Heart right ventricle (tissue), 16 donors: Measurements from ENCODE around the gene GRHL1. TPM values are rescaled to one million over a fixed set of nuclear protein-coding genes. Genes with fewer than 3 reads are reported as not detected.

Experiments
- ATAC-seq, 8 donors: fragments of 200-7000 bp; cut with Tn5 transposase; one replicate each; pipeline ENCODE4 v1.9.1; 2020; ENCODE audit warnings: mild to moderate bottlenecking in 8 of 8, moderate library complexity in 8 of 8, moderate number of reproducible peaks in 1 of 8
- DNase-seq, 2 donors: peaks; one replicate each; pipeline ENCODE4 v3.0.0-alpha.2; 2020
- H3K27ac ChIP-seq, 10 donors: fragments of 200-600 bp; sonication (generic) in 2 of 10; one replicate each; pipeline versions ENCODE4 v1.5.0 to v1.8.0; 2020 to 2022; ENCODE audit warnings: mild to moderate bottlenecking in 3 of 10
- H3K27me3 ChIP-seq, 7 donors: fragments of 200-600 bp; one replicate each; pipeline ENCODE4 v1.8.0; 2021 to 2022; ENCODE audit warnings: mild to moderate bottlenecking in 2 of 7
- H3K36me3 ChIP-seq, 9 donors: fragments of 200-600 bp; sonication (generic) in 1 of 9; one replicate each; pipeline versions ENCODE4 v1.5.0 to v1.8.0; 2020 to 2022; ENCODE audit warnings: mild to moderate bottlenecking in 2 of 9
- H3K4me1 ChIP-seq, 9 donors: fragments of 200-600 bp; sonication (generic) in 1 of 9; one replicate each; pipeline versions ENCODE4 v1.5.0 to v1.8.0; 2020 to 2022; ENCODE audit warnings: mild to moderate bottlenecking in 4 of 9
- H3K4me3 ChIP-seq, 10 donors: fragments of 200-600 bp; sonication (generic) in 2 of 10; one replicate each; pipeline versions ENCODE4 v1.5.0 to v1.8.0; 2020 to 2022; ENCODE audit warnings: mild to moderate bottlenecking in 7 of 10, moderate library complexity in 2 of 10
- H3K9me3 ChIP-seq, 11 donors: fragments of 200-600 bp in 10 of 11; sonication (generic) in 2 of 11; one replicate each; pipeline versions ENCODE4 v1.5.0 to v1.8.0; 2013 to 2022; ENCODE audit warnings: mild to moderate bottlenecking in 2 of 11, control low read depth in 1 of 11, moderate library complexity in 1 of 11
- WGBS, 2 donors: extraction: QIAGEN DNeasy Blood & Tissue Kit; methylation state at CpG; one replicate each; pipeline ENCODE4 v1.1.7; 2013; ENCODE audit warnings: inconsistent platforms in 1 of 2; 5-methylcytosine and 5-hydroxymethylcytosine counted together
- intact Hi-C, 10 donors: fragments of 100-400 bp; cut with DNase I; formaldehyde crosslinking; loops; one replicate each; pipeline versions ENCODE4 v1.11.1 to v1.14.2; 2022
- polyA plus RNA-seq, 2 donors: library from polyadenylated mRNA; stranded (reverse); fragments of 200-250 nt; gene quantifications; one replicate each; pipeline ENCODE4 v1.2.3, GENCODE V29; 2013
- total RNA-seq, 10 donors: library from RNA; stranded (reverse); fragmentation: NEBNext Ultra II Directional in 3 of 10; extraction: Animal tissue kit (Norgen Biotek cat#: 25700) in 3 of 10; gene quantifications; one replicate each; pipeline versions ENCODE4 v1.2.1 to v1.2.4, GENCODE V29; 2021 to 2023
- TF ChIP-seq, protein P1 (sequence below), 9 donors: fragments of 200-600 bp; sonication (generic) in 2 of 9; IDR thresholded peaks; one replicate each; pipeline versions ENCODE4 v1.5.0 to v1.8.0; 2021 to 2022; ENCODE audit warnings: antibody characterized with exemption in 9 of 9, mild to moderate bottlenecking in 5 of 9, moderate library complexity in 1 of 9
- donor health status: Arrhythmogenic right ventricular cardiomyopathy.
- donor health status: ischemic (EF 13 %, LVEDD 7.1; RV severe dilation, severe dysfunction).
- donor health status: healthy with polysubstance abuse.
- donor health status: DM: no; HTN: yes; CAD: no.
- donor health status: DM: no; HTN: no; CAD: no.
- donor health status: ischemic (EF 25% LVEDD 6.9; RV normal size, moderate dysfunction).
- donor health status: ischemic (EF 25% LVEDD 5.7; RV mildly dilated, moderate dysfunction).
- donor health status: healthy.
- donor health status: DM: yes; HTN: yes; CAD: no.
- donor health status: Ischemic cardiomyopathy.
- donor health status: ischemic (EF 35%, LVEDD 5.7; RV mildly dilated, moderate dysfunction).
- donor health status: nonischemic (EF 11% LVEDD 7.7; RV severe dilation, severe dysfunction).
- donor health status: DM: yes; HTN: yes; CAD: no.
- donor health status: PGD.
- donor health status: ischemic (EF 29% LVEDD 5.4; RV normal size, mild dysfunction).
- donor health status: nonischemic (EF 23%, LVEDD 6.1; RV moderate dilation, normal function).

The GRHL1 gene
- total and polyA plus RNA-seq, 12 donors, result 0.29 to 3.0 (median 0.90) TPM

DNA sequence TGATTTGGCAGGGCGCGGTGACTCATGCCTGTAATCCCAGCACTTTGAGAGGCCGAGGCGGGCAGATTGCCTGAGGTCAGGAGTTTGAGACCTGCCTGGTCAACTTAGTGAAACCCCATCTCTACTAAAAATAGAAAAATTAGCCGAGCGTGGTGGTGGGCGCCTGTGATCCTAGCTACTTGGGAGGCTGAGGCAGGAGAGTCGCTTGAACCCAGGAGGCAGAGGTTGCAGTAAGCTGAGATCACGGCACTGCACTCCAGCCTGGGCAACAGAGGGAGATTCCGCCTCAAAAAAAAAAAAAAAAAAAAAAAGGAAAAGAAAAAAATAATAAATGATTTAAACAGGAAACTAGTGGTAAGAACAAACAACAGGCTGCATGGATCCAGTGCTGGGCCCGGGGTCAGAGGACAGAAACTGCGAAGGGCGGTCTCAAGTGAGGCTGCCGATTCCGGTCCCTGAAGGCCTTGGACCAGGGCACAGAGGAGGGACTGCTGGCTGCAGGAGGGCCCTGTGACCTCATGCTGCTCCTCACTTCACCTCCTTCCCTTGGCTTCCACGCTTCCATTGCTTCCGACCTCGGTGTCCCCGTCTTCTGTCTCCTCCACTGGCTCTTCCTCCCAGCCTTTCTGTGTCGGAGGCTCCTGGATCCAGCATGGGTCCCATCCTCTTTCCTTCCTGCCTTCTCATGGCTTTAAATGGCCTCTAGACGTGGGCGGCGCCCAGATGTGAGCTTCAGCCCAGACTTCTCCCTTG, 2.1 kb upstream of the GRHL1 start:
- Histone ChIP-seq H3K27ac (no peak overlapping the region), H3K36me3 (no peaks in the 10 kb centered on the region), H3K4me1 (peaks cover 0 to 11% (median 6%) of the 10 kb centered on the region in 9 donors), H3K9me3 (no peaks in the 10 kb centered on the region), H3K27me3 (peaks cover 0 to 51% (median 19%) of the 10 kb centered on the region in 7 donors), H3K4me3 (no peak overlapping the region)
- DNase-seq (no peak), ATAC-seq (no peak)
- 84 to 92% methylated on average over 23 of the region's 23 CpGs for WGBS, 2 donors
- TF ChIP-seq, protein P1, sequence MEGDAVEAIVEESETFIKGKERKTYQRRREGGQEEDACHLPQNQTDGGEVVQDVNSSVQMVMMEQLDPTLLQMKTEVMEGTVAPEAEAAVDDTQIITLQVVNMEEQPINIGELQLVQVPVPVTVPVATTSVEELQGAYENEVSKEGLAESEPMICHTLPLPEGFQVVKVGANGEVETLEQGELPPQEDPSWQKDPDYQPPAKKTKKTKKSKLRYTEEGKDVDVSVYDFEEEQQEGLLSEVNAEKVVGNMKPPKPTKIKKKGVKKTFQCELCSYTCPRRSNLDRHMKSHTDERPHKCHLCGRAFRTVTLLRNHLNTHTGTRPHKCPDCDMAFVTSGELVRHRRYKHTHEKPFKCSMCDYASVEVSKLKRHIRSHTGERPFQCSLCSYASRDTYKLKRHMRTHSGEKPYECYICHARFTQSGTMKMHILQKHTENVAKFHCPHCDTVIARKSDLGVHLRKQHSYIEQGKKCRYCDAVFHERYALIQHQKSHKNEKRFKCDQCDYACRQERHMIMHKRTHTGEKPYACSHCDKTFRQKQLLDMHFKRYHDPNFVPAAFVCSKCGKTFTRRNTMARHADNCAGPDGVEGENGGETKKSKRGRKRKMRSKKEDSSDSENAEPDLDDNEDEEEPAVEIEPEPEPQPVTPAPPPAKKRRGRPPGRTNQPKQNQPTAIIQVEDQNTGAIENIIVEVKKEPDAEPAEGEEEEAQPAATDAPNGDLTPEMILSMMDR (IDR thresholded peaks at IDR 0.05), result no peak
- intact Hi-C loops, result no loop called here

DNA sequence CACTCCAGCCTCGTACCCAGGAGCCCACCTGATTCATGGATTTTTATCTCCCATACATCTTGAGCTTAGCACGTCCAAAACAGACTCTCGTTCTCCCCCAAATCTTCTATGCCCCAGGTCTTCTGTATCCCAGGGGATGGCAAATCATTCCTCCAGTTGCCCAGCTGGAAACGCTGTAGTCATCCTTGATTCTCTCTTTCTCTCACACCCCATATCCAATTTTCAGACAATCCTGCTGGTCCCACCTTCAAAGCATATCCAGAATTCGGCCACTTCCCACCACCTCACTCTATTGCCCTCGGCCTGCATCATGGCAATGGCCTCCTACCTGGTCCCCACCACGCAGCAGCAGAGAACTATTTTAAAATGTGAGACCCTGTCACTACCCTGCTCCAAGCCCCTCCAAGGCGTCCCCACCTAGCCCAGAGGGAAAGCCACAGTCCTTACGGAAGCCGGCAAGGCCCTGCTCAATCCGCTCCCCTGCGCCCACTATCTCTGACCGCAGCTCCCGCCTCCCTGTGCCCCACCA, 1.4 kb upstream of the GRHL1 start:
- TF ChIP-seq, protein P1 (IDR thresholded peaks at IDR 0.05), result no peak
- ATAC-seq, result peak in 1 of 8 donors; percentile 21
- WGBS, 2 donors, result 95 to 96% methylated on average over 14 of the region's 14 CpGs

DNA sequence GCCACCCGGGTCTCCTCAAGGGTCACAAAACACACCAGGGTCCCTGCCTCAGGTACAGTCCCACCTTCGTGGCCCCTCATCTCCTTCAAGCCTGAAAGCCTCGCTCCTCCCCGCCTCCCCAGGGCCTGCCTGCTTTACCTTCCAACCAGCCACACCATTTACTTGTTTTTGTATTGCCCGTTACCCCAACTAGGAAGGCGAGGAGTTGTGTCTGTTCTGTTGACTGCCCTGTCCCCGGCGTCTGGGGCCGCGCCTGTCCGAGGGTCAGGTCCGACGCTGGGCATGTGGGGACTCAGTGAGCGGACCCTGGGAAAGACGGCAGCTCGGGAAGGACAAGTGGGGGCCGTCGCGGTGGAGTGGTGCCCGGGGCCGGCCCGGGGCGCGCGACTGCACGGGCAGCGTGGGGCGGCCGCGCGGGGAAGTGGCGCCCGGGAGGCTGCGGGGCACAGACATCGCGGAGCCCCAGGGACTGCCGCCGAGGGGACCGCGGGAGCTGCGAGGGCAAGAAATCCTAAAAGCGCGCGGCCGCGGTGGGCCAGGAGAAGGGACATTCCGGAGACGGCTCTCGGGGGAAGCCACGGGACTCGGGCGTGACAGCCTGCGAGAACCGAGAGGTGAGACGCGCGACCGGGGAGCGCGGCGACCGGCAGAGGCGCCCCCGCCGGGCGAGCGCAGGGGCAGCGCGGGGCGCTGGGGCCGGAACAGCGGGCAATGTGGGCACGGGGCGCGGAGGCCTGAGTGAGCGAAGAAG, 797 bp upstream of the GRHL1 start:
- peak overlapping the region in 8 of 10 donors; percentile 43 to 73 (median 58) for H3K27ac ChIP-seq
- H3K4me3 ChIP-seq, result peak overlapping the region; percentile 40 to 91 (median 73)
- peaks cover 0 to 57% (median 7%) of the 10 kb centered on the region in 7 donors for H3K27me3 ChIP-seq
- H3K9me3 ChIP-seq, result no peaks in the 10 kb centered on the region
- H3K36me3 ChIP-seq, result no peaks in the 10 kb centered on the region
- DNase-seq (peak; percentile 13 to 52), ATAC-seq (peak in 5 of 8 donors; percentile 2 to 43 (median 14))
- TF ChIP-seq, protein P1 (IDR thresholded peaks at IDR 0.05), result peak in 5 of 9 donors; percentile 8 to 24 (median 16)
- WGBS, 2 donors, result 8% methylated on average over 62 to 76 of the region's 76 CpGs
- H3K4me1 ChIP-seq, result peaks cover 0 to 12% (median 7%) of the 10 kb centered on the region in 9 donors
- intact Hi-C loops, result loop anchor here in 5 of 10 donors (1.0 to 10.0 kb wide), 5 partner anchors 106 to 136 kb away; partner anchors contain the start of gene TAF1B (in 3 of the 5)

More for the DNA sequence above, 1.4 kb upstream of the GRHL1 start:
- Histone ChIP-seq H3K9me3 (no peaks in the 10 kb centered on the region), H3K27me3 (peaks cover 0 to 57% (median 14%) of the 10 kb centered on the region in 7 donors), H3K27ac (no peak overlapping the region), H3K4me1 (peaks cover 0 to 11% (median 7%) of the 10 kb centered on the region in 9 donors), H3K4me3 (peak overlapping the region in 1 of 10 donors; percentile 78), H3K36me3 (no peaks in the 10 kb centered on the region)
- no peak for DNase-seq
- intact Hi-C loops, result loop anchor here in 4 of 10 donors (5.0 to 10.0 kb wide), 4 partner anchors 105 to 135 kb away; partner anchors contain the start of gene TAF1B (in 2 of the 4)

DNA sequence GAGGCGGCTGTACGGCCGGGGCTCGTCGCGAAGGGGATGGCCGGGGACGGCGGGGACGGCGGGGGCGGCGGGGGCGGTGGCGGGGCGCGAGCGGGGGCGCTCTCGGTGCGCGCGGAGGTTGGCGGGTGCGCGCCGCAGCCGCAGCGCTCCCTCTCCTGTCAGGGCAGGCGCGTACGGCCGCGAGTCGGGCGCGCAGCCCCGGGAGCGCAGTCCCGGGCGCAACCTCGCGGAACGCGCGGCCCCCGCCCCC, 296 bp upstream of the GRHL1 start:
- Histone ChIP-seq H3K4me1 (peaks cover 0 to 12% (median 7%) of the 10 kb centered on the region in 9 donors), H3K27ac (peak overlapping the region in 8 of 10 donors; percentile 43 to 73 (median 58)), H3K4me3 (peak overlapping the region; percentile 40 to 91 (median 73)), H3K27me3 (peaks cover 0 to 53% (median 2%) of the 10 kb centered on the region in 7 donors), H3K36me3 (no peaks in the 10 kb centered on the region), H3K9me3 (no peaks in the 10 kb centered on the region)
- TF ChIP-seq, protein P1 (IDR thresholded peaks at IDR 0.05), result peak in 1 of 9 donors; percentile 20
- DNase-seq, result no peak
- intact Hi-C loops, result loop anchor here in 5 of 10 donors (1.0 to 10.0 kb wide), 5 partner anchors 106 to 136 kb away; partner anchors contain the start of gene TAF1B (in 3 of the 5)
- ATAC-seq, result no peak
- 0 to 2% methylated on average over 17 to 45 of the region's 47 CpGs for WGBS, 2 donors
